NCI-H345 treated with DMSO at 0.1 percent for 48 hours (cell line): ENCODE data around the gene KDM4C.

Experiments used
- DNase-seq: peaks from one replicate; lab custom pipeline; 2025; ENCODE audit not compliant: unreplicated experiment; lab: John Stamatoyannopoulos, UW

Gene KDM4C

DNA sequence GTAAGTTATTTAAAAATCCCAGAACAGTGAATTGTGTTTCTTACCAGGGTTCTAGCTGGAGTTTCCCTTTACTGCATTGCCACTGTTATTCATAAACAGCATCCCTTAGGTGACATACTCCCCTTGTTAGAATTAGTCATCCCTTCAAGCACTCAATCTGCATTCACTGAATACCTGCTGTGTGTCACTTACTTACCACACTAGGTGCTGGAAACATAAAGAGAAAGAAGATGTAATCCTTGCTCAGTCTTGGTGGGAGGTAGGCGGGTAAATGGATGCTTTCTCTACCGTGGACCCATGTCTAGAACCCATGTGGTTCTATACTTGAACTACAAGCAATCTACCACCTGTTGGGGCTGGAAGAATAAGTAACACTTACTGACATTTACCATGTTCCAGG is 371.6 kb downstream of the KDM4C start:
- no peak for DNase-seq

DNA sequence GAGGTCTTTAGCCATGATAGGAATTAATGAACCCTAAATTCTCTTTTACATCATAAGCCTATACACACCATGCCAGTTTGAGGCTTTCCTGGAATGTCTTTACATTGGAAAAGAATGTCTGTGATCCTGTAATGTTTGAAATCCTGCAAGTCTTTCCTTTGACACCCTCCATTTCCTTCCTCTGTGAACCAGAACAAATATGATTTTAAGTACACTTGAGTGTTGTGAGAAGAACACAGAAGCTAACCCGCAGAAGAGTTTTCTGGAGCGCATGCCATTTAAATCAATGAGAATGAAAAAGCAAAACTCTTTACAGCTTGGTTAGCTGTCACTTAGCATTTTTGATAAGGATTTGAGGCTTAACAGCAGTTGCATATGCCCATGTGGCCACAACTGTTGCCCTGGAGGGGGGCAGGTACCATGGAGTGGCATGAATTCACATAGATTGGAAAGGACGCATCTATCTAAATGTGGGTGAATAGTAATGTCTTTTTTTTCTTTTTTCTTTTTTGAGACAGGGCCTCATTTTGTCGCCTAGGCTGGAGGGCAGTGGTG is 372.6 kb downstream of the KDM4C start:
- no peak for DNase-seq

DNA sequence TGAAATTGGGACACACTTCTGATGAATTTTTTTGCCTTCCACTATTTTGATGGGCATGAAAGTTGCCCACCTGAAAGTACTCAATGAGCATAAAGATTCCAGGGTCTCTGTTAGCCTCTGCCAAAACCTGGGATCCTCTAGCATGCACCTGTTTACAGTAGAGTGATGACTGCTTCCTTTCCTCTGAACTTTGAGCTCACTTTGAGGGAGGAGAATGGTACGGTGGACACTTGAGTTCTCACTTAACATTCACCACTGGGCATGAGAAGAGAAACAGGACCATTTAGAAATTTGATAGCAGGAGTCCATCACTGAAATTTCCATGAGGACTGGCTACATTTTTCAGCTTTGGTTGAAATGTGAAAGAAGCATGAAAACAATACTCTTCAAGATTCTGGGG is 374.8 kb downstream of the KDM4C start:
- no peak for DNase-seq

DNA sequence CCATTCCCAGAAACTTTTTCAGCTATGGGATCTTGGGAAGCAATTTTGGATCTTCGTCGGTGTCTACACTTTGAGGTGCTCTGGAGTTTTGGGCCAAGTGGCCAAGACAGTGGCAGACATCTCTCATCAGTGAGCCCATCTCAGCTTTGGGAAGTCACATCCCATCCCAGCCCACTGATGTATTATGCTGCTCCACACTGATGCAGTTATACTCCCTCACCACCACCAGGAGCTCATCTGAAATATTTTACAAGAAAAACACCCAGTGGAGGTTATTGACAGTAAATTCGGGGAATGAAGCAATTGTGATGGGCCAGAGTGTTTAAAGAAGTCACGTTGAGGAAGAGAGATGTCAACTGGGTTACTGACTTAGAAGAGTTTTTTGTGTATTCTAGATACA is 378.0 kb downstream of the KDM4C start:
- no peak for DNase-seq

DNA sequence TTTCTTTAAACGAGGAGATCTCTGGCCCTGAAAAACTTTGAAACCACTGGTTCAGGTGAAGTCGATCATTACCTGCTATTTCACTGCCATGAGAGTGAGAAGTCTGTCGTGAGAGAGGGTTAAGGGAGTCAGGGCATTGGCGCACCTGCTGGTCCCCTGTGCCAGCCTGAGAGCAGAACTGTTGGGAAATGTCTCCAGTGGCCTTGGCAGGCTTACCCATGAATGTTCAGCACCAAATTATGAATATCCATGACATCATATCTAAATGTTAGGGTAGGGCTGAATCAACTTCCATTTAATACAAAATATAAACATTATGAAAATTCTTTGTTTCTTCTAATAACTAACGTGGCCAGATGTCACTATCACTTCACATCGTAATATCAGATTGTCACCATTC is 379.3 kb downstream of the KDM4C start:
- DNase-seq = no peak

DNA sequence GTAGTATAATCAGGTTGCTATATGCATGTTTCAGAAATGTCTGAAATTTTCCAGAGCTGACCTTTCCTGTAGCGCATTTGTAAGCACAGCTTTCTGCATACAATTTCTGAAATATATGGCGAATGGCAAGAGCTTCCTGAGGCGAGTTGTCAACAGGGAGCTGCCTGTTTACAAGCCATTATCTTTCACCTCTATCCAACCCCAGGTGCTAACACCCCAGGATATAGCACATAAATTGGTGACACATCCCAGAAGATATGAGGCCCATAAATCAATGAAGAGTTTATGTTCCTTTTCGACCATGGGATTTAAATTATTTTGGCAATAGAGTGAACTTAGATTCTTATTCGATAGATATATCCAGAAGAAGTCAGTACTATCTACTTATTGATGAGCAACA is 379.8 kb downstream of the KDM4C start:
- DNase-seq = no peak

DNA sequence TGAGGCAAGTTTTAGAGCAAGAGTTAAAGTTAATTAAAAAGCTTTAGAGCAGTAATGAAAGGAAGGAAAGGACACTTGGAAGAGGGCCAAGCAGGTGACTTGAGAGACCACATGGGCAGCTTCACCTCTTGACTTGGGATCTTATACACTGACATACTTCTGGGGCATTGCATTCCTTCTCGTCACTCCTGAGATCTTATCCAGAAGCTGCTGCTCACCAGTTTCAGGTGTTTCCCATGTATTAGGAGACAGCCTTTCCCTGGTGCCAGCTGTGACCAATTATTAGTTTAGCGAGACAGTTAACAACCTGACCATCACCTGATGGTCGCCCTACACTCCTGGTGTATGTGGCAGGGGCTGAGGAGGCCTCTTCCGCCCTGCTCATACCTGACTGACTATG is 382.1 kb downstream of the KDM4C start:
- no peak for DNase-seq

DNA sequence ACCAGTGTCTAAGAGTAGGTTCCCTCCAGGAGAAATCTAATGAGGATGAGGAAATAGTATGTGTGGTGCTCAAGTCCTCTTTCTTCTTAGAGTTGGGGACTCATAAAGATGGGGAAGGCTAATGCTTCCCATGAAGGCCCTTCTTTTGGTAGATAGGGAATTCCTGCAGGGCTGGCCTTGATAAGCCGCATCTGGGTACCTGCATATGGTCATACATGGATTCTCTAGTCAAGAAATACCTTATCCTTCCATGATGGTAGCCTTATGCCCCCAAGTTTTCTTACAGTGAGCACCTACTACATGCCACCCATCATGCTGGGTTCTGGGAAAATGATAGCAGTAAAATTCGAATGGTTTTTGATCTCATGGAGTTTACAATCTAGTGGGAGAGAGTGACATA is 382.6 kb downstream of the KDM4C start:
- no peak for DNase-seq

DNA sequence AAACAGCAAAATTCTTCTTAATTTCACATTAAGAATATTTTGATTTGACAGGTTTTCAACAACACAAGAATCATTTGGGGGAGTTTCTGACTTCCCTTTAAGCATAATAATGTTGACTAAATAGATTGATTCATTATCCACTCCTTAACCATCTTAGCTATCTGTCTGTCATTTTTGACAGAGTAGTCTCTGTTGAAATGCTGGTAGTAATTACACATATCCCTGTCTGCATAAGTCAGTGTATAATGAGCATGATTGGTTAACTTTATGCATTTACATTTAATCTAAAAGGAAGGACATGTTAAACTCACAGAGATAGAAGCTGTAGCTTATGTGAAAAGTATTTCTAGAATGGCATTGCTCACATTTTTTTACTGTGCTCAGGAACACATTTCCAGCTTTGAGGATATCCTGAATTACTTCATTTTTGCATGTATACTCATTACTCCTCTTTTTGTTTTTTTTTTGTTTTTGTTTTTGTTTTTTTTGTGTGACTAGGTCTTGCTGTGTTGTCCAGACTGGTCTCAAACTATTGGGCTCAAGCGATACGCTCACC is 385.9 kb downstream of the KDM4C start:
- DNase-seq = no peak

DNA sequence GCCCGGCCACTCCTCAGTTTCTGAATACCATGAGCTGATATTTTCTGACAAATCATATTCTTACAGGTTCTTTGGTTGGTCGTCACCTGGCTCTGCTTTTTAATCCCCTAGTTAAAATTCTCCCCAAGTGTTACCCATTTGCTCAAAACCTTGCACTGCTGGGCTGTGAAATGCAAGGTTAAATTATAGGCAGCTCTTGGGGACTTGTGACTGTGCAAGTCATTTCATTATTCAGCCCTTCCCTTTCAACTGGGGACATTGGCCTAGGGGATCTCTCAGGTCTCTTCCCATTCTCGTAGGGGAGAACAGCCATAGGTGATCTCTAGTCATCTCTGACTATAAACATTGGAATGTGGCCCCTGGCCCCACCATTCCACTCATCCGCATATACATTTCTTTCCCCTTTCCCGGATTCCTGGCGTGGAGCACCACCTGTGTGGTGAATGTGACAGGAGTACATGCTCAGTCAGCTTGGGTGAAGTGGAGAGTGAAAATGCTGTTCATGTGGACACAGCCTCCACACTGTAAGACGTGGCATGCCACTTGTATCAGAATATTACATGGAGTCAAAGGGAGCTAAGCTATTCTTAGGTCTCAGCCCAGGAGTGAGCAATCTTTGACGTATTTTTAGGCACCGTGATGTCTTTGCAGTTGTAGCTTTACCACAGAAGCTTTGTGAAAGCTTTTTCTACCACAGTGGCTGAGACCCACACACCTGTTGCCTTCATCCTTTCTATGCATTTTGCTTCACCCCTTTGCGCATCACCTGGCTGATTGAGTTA is 386.7 kb downstream of the KDM4C start:
- no peak for DNase-seq

DNA sequence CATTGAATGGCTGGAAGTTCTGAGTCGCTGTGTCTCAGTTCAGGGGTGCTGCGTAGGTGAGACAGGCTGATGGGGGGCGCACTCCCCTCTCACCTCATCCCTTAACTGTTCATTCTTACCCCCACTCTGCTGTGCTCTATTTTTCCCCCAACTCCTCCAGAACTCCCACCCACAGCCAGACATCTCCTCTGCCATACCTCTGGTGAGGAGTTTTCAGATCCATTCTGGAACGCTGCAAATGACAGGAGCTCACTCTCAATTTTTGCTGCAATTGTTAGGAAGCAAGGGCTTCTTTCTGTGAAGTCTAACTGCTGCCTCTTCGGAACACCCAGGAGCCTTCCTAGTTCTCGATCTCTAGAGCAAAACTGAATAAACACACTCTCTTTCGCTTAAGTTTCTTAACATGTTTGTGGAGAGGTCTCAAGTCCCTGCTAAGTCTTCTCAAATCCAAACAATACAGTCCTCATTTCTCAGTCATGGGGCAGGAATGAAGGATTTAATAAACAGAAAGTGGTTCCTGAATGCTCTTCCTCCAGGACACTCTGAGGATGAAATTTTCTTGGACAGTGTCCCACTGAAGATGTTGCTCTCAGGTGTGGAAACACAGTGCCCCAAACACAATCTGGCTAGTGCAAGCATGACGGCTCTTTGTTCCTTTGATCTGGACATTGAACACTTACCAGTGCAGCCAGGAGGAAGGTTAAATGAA is 387.7 kb downstream of the KDM4C start:
- DNase-seq = no peak

DNA sequence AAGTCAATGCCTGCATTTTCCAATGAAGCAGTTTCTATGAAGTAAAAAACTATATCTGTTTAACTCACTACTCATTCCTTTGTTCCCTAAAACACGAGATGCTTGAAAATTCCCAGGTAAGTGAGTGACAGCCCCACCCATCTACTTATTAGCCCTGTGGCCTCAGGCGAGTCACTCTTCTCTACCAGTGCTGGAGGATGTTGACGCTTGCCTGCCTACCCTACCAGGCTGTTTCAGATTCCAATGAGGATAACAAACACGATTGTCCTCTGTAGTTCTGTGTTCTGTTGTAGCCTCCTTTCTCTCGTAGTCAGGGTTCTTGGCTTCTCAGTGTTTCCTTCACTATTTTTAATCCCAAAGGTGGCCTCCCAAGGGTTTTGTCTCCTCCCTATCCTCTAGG is 388.8 kb downstream of the KDM4C start:
- DNase-seq = no peak

DNA sequence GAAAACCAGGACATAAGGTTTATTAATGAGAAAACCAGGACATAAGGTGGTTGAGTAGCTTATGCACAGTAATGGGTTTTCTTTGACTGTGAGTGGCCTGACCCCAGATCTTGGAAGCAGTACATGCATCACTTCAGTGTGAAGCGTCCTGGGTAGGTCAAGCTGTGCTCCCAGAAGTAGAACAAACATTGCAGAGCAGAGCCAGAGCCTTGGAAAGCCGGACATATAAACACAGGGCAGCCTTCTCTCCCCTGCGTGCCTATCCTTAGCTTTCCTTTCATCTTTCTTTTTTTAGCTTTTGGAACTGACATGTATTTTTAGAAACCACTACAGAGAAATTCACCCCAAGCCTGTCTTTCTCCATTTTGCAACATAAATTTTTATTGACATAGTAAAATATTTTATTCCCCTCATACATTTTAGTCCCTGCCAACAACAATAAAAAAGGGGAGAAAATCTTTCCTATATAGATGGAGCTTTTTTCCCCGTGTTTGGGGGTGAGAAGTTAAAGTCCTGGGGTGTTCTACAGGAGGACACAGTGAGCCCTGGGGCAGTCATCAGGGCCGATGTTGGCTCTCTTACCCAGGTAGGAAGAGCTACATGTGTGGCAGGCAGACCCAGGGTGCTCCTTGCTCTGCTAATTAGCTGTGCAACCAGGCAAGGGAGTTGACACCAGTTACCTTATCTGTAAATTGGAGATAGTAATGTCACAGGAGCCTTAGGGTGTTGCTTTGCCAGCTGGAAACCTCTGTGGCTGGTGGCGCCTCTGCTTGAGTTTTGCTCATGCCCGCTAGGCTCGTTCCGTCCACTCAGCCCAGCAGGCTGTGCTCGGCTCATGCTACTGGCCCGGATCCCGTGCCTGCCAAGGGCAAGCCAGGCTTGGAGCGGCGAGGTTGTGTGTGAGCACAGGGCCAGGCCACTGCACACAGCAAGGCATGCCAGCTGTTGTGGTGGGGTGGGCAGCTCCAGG is 389.6 kb downstream of the KDM4C start:
- no peak for DNase-seq

DNA sequence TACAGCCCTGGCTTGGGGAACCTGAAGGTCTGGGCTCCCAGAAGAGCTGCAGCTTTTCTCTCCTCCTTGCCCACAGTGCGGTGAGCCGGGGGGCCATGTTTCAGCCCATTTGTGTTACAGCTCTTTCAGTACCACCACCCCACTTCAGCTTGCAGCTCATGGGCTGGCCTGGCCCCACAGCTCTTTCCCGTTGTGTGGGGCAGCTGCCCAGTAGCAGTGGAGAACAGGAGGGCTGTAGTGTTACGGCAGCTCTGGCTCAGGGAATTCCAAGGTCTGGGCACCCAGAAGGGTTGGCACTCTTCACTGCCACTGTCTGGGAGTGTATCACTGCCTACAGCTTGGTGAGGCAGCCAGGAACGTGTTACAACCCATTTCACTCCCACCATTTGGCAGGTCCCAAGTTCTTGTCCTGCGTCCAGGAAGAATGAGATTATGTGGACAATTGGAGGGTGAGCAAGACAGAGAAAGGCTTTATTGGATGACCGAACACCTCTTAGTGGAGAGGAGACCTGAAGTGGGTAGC is 390.5 kb downstream of the KDM4C start:
- no peak for DNase-seq

DNA sequence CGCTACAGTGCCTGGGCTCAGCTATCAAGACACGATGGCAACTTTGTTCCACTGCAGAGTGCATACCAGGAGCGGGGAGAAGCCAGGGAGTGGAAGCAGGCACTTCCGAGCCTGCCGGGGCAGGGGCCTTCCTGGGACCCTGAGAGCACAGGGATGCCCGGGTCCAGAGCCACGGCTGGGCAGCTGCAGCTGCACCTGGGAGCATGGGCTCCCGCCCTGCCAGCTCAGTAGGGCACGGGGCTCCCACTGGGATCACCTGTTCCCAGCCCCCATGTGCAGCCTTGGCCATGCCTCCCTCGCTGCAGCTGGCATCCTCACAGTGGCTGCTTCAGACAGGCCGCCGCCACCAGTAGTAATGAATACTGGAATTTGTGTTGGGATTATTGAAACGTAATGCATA is 391.5 kb downstream of the KDM4C start:
- DNase-seq = no peak

DNA sequence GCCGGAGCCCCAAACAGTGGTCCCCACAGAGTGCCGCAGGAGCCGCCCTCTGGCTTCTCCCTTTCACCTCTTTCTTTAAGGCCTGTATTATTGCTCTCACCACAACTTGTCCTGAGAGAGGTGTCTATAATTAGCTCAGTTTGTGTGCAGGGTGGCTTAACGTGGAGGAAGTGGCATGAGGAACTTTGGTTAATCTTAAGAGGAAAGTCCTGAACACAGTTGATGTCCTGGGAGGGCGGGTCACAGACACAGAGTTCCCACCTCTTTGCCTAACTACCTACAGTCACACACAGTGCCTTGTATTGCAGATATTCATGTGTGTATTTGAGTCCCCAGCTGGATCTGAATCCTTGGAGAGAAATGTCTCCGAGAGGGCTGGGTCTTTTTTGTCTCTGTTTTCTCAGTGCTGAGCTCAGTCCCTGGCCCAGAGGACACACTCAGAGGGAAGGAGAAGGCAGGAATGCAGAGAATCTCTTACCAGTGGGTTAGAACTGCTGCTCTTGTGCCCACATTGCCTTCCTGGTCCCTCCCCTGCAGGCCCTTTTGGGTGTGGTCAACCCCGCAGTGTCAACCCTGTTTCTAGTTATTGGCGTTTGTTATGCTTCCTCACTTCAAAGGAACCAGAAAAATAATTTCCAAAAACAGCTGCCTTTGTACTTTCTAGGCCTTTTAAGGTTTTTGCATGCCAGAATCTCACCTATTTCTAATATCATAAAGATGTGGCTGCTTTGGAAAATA is 392.5 kb downstream of the KDM4C start:
- no peak for DNase-seq

DNA sequence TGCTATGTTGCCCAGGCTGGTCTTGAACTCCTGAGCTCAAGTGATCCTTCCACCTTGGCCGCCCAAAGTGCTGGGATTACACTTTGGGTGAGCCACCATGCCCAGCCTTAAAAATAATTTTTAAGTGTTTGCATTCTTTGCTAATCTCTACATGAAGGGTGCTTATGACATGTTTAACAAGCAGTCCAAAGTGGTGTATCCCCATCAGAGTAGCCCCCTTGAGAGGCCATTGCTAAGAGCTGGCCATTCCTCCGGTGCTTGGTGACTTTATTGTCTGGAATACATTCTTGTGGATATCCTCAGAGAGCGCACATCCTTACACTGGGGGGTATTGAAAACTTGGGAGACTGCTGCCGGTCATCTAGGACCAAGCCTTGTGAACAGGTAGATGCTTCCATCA is 395.4 kb downstream of the KDM4C start:
- no peak for DNase-seq

DNA sequence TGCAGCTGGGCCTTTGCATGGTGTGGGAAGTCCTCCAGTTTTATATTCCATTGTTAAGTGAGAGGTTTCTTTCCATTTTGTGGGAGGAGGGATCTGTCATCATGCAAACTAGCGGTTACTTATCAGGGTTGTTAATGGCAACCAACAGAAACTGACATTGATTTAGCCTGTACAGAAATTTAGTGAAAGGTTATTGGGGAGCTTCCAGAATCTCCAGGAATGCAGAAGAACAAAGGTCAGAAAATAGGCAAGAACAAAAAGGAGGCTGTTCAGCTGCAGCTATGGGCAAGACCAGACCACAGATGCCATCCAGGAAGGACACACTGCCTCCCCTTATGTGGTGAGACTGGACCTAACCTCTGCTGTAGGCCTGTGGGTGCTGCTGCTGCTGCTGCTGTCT is 395.8 kb downstream of the KDM4C start:
- no peak for DNase-seq

DNA sequence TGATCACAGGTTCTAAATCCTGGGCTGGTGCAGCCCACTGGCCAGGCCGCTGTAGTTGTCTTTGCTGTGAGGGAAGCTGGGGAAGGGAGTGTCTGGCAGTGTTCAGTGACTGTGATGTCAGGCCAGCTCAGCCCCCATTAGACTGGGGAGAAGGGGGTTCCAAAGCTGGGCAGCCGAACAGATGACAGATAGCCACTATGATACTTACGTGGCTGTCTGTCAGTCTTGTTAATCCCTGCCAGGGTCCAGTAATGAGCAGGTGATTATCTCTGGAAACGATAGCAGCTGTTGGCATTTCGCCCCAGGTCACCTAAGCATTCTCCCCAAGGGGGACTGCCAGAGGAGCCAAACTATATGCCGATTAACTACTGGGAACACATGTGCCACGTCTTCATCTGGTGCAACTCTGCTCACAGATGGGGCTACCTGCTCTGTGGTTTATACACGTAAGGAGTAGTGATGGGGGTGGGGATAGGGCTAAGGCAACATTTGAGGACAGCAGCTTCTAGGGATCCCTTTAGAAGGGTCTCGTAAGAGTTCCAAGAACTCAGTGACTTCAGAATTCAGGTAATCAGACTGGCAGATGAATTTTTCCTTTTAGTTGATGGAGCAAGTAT is 396.3 kb downstream of the KDM4C start:
- DNase-seq = no peak

DNA sequence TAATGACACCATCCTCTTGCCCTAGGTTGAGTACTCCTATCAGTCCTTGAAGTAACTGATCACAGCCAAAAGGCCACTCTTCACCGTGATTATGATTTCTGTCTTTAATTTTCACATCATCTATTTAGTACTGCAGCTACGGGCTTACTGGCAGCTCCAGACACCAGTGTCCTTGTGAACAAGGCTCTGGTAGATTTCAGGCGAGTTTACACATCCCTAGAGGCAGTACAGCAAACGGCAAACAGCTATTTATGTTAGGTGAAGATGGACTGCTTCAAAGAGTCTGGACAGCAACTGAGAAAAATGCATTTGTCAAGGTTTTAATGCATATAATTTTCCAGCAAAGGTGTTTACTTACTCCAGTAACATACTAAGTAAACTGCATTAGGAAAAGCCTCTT is 396.9 kb downstream of the KDM4C start:
- no peak for DNase-seq
